Measurements from ENCODE around the gene MRAP2. TPM values are rescaled to one million over a fixed set of nuclear protein-coding genes. Genes with fewer than 3 reads are reported as not detected.

The MRAP2 gene
- total RNA-seq, 1 experiment from 2014 or later: 4.9 TPM

DNA sequence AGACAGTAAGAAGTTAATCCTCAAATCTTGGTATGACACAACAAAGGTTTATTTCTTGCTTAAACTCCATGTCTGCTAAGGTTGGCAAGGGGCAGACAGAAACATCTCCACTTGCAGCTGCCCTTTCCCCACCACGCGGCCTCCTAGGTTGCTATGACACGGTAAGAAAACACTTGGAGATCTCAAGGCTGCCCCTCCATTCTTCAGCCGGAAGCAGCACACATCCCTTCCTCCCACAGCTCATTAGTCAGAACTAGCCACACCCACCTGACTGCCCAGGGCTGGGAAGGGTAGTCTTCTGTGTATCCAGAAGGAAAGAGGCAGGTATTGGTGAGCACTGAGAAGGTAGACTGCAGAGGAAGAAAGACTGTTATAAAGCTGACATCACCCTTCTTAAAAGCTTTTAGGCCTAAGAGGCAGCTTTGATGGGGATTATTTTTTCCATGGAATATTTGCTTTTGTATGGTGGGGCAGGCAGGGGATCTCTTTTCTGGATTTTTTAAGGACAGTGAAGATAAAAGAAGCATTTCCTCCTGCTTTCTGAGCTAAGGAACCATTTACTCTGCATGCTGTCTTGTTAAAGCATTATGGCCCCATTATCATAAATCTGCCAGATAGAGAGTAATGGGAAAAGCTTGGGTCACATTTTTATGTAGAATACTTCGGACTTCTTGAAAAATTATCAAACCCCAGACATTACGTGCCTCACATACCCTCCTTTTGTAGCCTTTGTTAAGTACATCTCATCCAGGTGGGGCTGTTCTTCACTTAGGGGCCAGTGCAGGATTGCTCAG is 41.6 kb downstream of the MRAP2 start (continued):
- TF ChIP-seq MXD4 (CRISPR knock-in tag; IDR thresholded peaks at IDR 0.05; ENCODE audit: borderline replicate concordance) (no peak), CREB1 (CRISPR knock-in tag; IDR thresholded peaks at IDR 0.05) (no peak)
- TF ChIP-seq, protein P1, sequence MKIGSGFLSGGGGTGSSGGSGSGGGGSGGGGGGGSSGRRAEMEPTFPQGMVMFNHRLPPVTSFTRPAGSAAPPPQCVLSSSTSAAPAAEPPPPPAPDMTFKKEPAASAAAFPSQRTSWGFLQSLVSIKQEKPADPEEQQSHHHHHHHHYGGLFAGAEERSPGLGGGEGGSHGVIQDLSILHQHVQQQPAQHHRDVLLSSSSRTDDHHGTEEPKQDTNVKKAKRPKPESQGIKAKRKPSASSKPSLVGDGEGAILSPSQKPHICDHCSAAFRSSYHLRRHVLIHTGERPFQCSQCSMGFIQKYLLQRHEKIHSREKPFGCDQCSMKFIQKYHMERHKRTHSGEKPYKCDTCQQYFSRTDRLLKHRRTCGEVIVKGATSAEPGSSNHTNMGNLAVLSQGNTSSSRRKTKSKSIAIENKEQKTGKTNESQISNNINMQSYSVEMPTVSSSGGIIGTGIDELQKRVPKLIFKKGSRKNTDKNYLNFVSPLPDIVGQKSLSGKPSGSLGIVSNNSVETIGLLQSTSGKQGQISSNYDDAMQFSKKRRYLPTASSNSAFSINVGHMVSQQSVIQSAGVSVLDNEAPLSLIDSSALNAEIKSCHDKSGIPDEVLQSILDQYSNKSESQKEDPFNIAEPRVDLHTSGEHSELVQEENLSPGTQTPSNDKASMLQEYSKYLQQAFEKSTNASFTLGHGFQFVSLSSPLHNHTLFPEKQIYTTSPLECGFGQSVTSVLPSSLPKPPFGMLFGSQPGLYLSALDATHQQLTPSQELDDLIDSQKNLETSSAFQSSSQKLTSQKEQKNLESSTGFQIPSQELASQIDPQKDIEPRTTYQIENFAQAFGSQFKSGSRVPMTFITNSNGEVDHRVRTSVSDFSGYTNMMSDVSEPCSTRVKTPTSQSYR (CRISPR knock-in tag; IDR thresholded peaks at IDR 0.05): no peak
- TF ChIP-seq, protein P2, sequence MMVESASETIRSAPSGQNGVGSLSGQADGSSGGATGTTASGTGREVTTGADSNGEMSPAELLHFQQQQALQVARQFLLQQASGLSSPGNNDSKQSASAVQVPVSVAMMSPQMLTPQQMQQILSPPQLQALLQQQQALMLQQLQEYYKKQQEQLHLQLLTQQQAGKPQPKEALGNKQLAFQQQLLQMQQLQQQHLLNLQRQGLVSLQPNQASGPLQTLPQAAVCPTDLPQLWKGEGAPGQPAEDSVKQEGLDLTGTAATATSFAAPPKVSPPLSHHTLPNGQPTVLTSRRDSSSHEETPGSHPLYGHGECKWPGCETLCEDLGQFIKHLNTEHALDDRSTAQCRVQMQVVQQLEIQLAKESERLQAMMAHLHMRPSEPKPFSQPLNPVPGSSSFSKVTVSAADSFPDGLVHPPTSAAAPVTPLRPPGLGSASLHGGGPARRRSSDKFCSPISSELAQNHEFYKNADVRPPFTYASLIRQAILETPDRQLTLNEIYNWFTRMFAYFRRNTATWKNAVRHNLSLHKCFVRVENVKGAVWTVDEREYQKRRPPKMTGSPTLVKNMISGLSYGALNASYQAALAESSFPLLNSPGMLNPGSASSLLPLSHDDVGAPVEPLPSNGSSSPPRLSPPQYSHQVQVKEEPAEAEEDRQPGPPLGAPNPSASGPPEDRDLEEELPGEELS (CRISPR knock-in tag; IDR thresholded peaks at IDR 0.05): no peak

DNA sequence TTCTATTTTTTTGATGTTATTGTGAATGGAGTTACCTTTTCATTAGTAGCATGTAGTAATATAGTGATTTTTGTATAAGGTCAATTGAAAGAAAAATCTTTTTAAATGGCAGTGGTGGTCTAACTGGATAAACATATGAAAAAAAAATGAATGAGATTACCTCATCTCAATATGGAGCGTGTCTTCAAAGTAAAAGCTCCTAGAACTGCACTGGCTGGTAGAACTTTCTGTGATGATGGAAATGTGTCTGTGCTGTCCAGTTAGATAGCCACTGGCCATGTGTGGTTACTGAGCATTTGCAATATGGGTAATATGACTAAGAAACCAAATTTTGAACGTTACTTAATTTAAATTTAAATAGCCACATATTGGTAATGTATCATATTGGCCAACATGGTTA is 44.1 kb downstream of the MRAP2 start:
- CTCF ChIA-PET: no interaction called here
- no peak for ATAC-seq
- no peak overlapping the region for H3K27ac Mint-ChIP-seq
- peaks cover 28% of the 10 kb centered on the region for H3K4me1 Mint-ChIP-seq
- H3K4me3 Mint-ChIP-seq: no peak overlapping the region
- TF ChIP-seq, protein P3, sequence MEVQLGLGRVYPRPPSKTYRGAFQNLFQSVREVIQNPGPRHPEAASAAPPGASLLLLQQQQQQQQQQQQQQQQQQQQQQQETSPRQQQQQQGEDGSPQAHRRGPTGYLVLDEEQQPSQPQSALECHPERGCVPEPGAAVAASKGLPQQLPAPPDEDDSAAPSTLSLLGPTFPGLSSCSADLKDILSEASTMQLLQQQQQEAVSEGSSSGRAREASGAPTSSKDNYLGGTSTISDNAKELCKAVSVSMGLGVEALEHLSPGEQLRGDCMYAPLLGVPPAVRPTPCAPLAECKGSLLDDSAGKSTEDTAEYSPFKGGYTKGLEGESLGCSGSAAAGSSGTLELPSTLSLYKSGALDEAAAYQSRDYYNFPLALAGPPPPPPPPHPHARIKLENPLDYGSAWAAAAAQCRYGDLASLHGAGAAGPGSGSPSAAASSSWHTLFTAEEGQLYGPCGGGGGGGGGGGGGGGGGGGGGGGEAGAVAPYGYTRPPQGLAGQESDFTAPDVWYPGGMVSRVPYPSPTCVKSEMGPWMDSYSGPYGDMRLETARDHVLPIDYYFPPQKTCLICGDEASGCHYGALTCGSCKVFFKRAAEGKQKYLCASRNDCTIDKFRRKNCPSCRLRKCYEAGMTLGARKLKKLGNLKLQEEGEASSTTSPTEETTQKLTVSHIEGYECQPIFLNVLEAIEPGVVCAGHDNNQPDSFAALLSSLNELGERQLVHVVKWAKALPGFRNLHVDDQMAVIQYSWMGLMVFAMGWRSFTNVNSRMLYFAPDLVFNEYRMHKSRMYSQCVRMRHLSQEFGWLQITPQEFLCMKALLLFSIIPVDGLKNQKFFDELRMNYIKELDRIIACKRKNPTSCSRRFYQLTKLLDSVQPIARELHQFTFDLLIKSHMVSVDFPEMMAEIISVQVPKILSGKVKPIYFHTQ (CRISPR knock-in tag; IDR thresholded peaks at IDR 0.05): no peak
- TF ChIP-seq JUN (CRISPR knock-in tag; IDR thresholded peaks at IDR 0.05) (no peak), RELA (CRISPR knock-in tag; IDR thresholded peaks at IDR 0.05; ENCODE audit: borderline replicate concordance) (no peak), NR1H2 (CRISPR knock-in tag; IDR thresholded peaks at IDR 0.05) (no peak), ATF1 (CRISPR knock-in tag; IDR thresholded peaks at IDR 0.05) (no peak), CBFB (CRISPR knock-in tag; IDR thresholded peaks at IDR 0.05; ENCODE audit: low read depth) (no peak), KAT7 (CRISPR knock-in tag; IDR thresholded peaks at IDR 0.05; ENCODE audit: borderline replicate concordance) (no peak), HMGA2 (CRISPR knock-in tag; IDR thresholded peaks at IDR 0.05) (no peak), IRF2 (CRISPR knock-in tag; IDR thresholded peaks at IDR 0.05; ENCODE audit: borderline replicate concordance, low read depth) (no peak), CREM (CRISPR knock-in tag; IDR thresholded peaks at IDR 0.05) (no peak), ELF4 (CRISPR knock-in tag; IDR thresholded peaks at IDR 0.05; ENCODE audit: low read depth) (no peak), TCF7 (CRISPR knock-in tag; IDR thresholded peaks at IDR 0.05; ENCODE audit: low read depth) (no peak)
- TF ChIP-seq, protein P4, sequence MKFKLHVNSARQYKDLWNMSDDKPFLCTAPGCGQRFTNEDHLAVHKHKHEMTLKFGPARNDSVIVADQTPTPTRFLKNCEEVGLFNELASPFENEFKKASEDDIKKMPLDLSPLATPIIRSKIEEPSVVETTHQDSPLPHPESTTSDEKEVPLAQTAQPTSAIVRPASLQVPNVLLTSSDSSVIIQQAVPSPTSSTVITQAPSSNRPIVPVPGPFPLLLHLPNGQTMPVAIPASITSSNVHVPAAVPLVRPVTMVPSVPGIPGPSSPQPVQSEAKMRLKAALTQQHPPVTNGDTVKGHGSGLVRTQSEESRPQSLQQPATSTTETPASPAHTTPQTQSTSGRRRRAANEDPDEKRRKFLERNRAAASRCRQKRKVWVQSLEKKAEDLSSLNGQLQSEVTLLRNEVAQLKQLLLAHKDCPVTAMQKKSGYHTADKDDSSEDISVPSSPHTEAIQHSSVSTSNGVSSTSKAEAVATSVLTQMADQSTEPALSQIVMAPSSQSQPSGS (CRISPR knock-in tag; IDR thresholded peaks at IDR 0.05; ENCODE audit: borderline replicate concordance, low read depth): no peak
- TF ChIP-seq, protein P5, sequence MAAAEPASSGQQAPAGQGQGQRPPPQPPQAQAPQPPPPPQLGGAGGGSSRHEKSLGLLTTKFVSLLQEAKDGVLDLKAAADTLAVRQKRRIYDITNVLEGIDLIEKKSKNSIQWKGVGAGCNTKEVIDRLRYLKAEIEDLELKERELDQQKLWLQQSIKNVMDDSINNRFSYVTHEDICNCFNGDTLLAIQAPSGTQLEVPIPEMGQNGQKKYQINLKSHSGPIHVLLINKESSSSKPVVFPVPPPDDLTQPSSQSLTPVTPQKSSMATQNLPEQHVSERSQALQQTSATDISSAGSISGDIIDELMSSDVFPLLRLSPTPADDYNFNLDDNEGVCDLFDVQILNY (CRISPR knock-in tag; IDR thresholded peaks at IDR 0.05): no peak
- TF ChIP-seq, protein P6, sequence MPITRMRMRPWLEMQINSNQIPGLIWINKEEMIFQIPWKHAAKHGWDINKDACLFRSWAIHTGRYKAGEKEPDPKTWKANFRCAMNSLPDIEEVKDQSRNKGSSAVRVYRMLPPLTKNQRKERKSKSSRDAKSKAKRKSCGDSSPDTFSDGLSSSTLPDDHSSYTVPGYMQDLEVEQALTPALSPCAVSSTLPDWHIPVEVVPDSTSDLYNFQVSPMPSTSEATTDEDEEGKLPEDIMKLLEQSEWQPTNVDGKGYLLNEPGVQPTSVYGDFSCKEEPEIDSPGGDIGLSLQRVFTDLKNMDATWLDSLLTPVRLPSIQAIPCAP (CRISPR knock-in tag; IDR thresholded peaks at IDR 0.05): no peak
- DNase-seq (ENCODE audit: low spot score): no peak
- POLR2A ChIA-PET: no interaction called here
- H3K36me3 Mint-ChIP-seq: peaks cover 3% of the 10 kb centered on the region; the same call in 1 of the 2 replicates
- H3K9me3 Mint-ChIP-seq: peaks cover 12% of the 10 kb centered on the region
- no peaks in the 10 kb centered on the region for H3K27me3 Mint-ChIP-seq (ENCODE audit: low read depth)

Data from WTC11 (cell line).